Neural cell (in vitro differentiated cells): ENCODE measurements around the gene RHBDF2. TPM values are rescaled to one million over a fixed set of nuclear protein-coding genes. Genes with fewer than 3 reads are reported as not detected.

Experiments used
- H2AFZ ChIP-seq: fragments of 200-600, 300-800 bp; sonication (generic), shearing (Covaris generic); 2 replicates; pipeline ENCODE4 v1.6.0; 2014; ENCODE audit warnings: low read depth, mild to moderate bottlenecking, antibody characterized with exemption, low read length, moderate library complexity
- H3F3A ChIP-seq: fragments of 200-600 bp; shearing (Covaris generic); 2 replicates; pipeline ENCODE4 v1.6.1; 2016; ENCODE audit warnings: mild to moderate bottlenecking, moderate library complexity, mixed read lengths, antibody characterized with exemption, low read length; ENCODE audit not compliant: insufficient read depth, poor library complexity, severe bottlenecking
- H3K27ac ChIP-seq: fragments of 200-600, 300-800 bp; sonication (generic), shearing (Covaris generic); 2 replicates; pipeline ENCODE4 v1.5.1; 2014; ENCODE audit warnings: mild to moderate bottlenecking, low read length, moderate library complexity
- H3K27me3 ChIP-seq: fragments of 300-800, 200-600 bp; sonication (generic), shearing (Covaris generic); 2 replicates; pipeline ENCODE4 v1.6.0; 2014; ENCODE audit warnings: mild to moderate bottlenecking, low read depth, low read length, moderate library complexity; ENCODE audit not compliant: insufficient read depth
- H3K36me3 ChIP-seq: fragments of 300-800, 200-600 bp; sonication (generic), shearing (Covaris generic); 2 replicates; pipeline ENCODE4 v1.5.1; 2014; ENCODE audit warnings: mild to moderate bottlenecking, antibody characterized with exemption, low read length, moderate library complexity; ENCODE audit not compliant: insufficient read depth
- H3K4me2 ChIP-seq: fragments of 300-800, 200-600 bp; sonication (generic), shearing (Covaris generic); 2 replicates; pipeline ENCODE4 v1.6.0; 2014; ENCODE audit warnings: mild to moderate bottlenecking, low read length
- H3K4me3 ChIP-seq: fragments of 300-800, 200-600 bp; sonication (generic), shearing (Covaris generic); 2 replicates; pipeline ENCODE4 v1.5.1; 2014; ENCODE audit warnings: mild to moderate bottlenecking, low read length, moderate library complexity
- H3K79me2 ChIP-seq: fragments of 200-600 bp; shearing (Covaris generic); replicated peaks from 2 replicates; pipeline ENCODE4 v1.6.0; 2014; ENCODE audit warnings: mild to moderate bottlenecking, low read length, moderate library complexity; ENCODE audit not compliant: insufficient read depth
- H3K9ac ChIP-seq: fragments of 300-800, 200-600 bp; sonication (generic), shearing (Covaris generic); 2 replicates; pipeline ENCODE4 v1.6.1; 2016; ENCODE audit warnings: mild to moderate bottlenecking, low read length, mixed read lengths
- H3K9me2 ChIP-seq: fragments of 200-600 bp; shearing (Covaris generic); 2 replicates; pipeline ENCODE4 v1.6.1; 2016; ENCODE audit warnings: mild to moderate bottlenecking, low read length, mixed read lengths; ENCODE audit not compliant: insufficient read depth
- H3K9me3 ChIP-seq: fragments of 200-600, 300-800 bp; sonication (generic), shearing (Covaris generic); 2 replicates; pipeline ENCODE4 v1.6.1; 2016; ENCODE audit warnings: mild to moderate bottlenecking, mixed run types, low read length, moderate library complexity, mixed read lengths
- H4K20me1 ChIP-seq: fragments of 200-600 bp; shearing (Covaris generic); 2 replicates; pipeline ENCODE4 v1.6.1; 2016; ENCODE audit warnings: mild to moderate bottlenecking, mixed run types; ENCODE audit not compliant: insufficient read depth
- CTCF ChIP-seq: fragments of 450-650 bp; IDR thresholded peaks from 2 replicates; pipeline ENCODE4 v1.5.1; 2014; ENCODE audit warnings: antibody characterized with exemption, mild to moderate bottlenecking, moderate library complexity; ENCODE audit not compliant: poor library complexity, severe bottlenecking
- EP300 ChIP-seq: fragments of 450-650 bp; conservative IDR thresholded peaks from 2 replicates; pipeline ENCODE4 v1.6.1; 2014; ENCODE audit warnings: antibody characterized with exemption, mild to moderate bottlenecking, moderate library complexity; ENCODE audit not compliant: poor library complexity, severe bottlenecking
- EZH2 ChIP-seq: fragments of 200-600, 300-800 bp; shearing (Covaris generic), sonication (generic); IDR thresholded peaks from 2 replicates; pipeline ENCODE4 v1.6.1; 2014; ENCODE audit warnings: antibody characterized with exemption, low read length, borderline replicate concordance, mild to moderate bottlenecking; ENCODE audit not compliant: insufficient read depth, poor library complexity, severe bottlenecking
- MXI1 ChIP-seq: fragments of 450-650 bp; conservative IDR thresholded peaks from 2 replicates; pipeline ENCODE4 v1.6.1; 2014; ENCODE audit warnings: antibody characterized with exemption, mild to moderate bottlenecking; ENCODE audit not compliant: poor library complexity, severe bottlenecking
- POLR2AphosphoS5 ChIP-seq: IDR thresholded peaks from 2 replicates; pipeline ENCODE4 v1.6.1; 2012
- RAD21 ChIP-seq: fragments of 450-650 bp; conservative IDR thresholded peaks from 2 replicates; pipeline ENCODE4 v1.6.1; 2014; ENCODE audit warnings: antibody characterized with exemption, mild to moderate bottlenecking, moderate library complexity
- REST ChIP-seq: IDR thresholded peaks from 2 replicates; pipeline ENCODE4 v1.6.1; 2012; ENCODE audit warnings: borderline replicate concordance
- SMC3 ChIP-seq: fragments of 450-650 bp; conservative IDR thresholded peaks from 2 replicates; pipeline ENCODE4 v1.6.1; 2014; ENCODE audit warnings: antibody characterized with exemption, mild to moderate bottlenecking, moderate library complexity; ENCODE audit not compliant: poor library complexity
- TAF1 ChIP-seq: IDR thresholded peaks from 2 replicates; pipeline ENCODE4 v1.6.1; 2012; ENCODE audit warnings: low read depth
- polyA plus RNA-seq: library from polyadenylated mRNA; depleted of rRNA; stranded (reverse); fragments of >200 nt; gene quantifications from 2 replicates; pipeline ENCODE4 v1.2.3, GENCODE V29; 2014

The RHBDF2 gene
- polyA plus RNA-seq, 1 donor from 2014 or later: not detected

- no peak overlapping the region for H3K4me2 ChIP-seq
- H3F3A ChIP-seq: no peaks in the 10 kb centered on the region
These were observed 37.2 kb upstream of the RHBDF2 start for GRCh38 chr17:76538281-76538931.

More at GRCh38 chr17:76538281-76538931, 37.2 kb upstream of the RHBDF2 start:
- Histone ChIP-seq H3K9me3 (no peaks in the 10 kb centered on the region), H3K4me3 (peak overlapping the region; percentile 62), H3K9ac (peak overlapping the region; percentile 67), H3K27me3 (peaks cover 34% of the 10 kb centered on the region), H2AFZ (no peak overlapping the region), H4K20me1 (no peaks in the 10 kb centered on the region), H3K9me2 (no peaks in the 10 kb centered on the region), H3K27ac (no peak overlapping the region), H3K79me2 (no peaks in the 10 kb centered on the region), H3K36me3 (no peaks in the 10 kb centered on the region)
- TF ChIP-seq CTCF (no peak), EZH2 (no peak), EP300 (no peak), TAF1 (no peak), REST (no peak), POLR2AphosphoS5 (no peak), MXI1 (no peak), RAD21 (no peak), SMC3 (no peak)
